ENCODE measurements around the gene ZFHX3. TPM values are rescaled to one million over a fixed set of nuclear protein-coding genes. Genes with fewer than 3 reads are reported as not detected.

ZFHX3 gene
- total RNA-seq, 1 experiment from 2014 or later = 3.5 TPM

DNA sequence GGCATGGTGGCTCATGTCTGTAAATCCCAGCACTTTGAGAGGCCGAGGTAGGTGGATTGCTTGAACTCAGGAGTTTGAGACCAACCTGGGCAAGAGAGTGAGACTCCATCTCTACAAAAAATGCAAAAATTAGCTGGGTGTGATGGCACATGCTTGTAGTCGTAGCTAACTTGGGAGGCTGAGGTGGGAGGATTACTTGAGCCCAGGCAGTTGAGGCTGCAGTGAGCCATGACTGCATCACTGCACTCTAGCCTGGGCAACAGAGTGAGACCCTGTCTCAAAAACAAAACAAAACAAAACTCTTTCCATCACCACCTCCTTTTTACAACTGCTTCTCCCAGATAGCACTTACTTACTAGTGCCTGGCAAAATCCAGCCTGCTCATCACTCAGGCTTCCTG lies 214.0 kb downstream of the ZFHX3 start:
- DNase-seq (ENCODE audit: low spot score) = no peak

DNA sequence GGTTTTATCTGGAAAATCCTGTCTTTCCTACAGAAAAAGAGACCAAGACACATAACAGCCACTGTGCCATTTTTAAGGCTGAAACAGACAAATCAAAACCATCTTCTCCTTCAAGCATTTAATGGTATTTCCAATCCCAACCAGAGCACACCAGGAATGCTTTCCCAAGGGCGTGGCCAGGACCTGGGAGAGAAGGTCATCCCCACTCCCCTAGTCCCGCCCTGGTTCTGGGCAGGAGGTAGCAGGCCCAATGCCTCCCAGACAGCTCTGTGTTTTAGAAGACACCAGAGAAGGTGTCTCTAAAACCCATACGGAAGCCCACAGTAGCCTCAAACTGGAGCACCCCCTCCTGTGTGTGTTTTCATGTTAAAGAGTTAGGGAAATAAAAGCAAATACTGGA lies 214.4 kb downstream of the ZFHX3 start:
- DNase-seq (ENCODE audit: low spot score) = no peak

DNA sequence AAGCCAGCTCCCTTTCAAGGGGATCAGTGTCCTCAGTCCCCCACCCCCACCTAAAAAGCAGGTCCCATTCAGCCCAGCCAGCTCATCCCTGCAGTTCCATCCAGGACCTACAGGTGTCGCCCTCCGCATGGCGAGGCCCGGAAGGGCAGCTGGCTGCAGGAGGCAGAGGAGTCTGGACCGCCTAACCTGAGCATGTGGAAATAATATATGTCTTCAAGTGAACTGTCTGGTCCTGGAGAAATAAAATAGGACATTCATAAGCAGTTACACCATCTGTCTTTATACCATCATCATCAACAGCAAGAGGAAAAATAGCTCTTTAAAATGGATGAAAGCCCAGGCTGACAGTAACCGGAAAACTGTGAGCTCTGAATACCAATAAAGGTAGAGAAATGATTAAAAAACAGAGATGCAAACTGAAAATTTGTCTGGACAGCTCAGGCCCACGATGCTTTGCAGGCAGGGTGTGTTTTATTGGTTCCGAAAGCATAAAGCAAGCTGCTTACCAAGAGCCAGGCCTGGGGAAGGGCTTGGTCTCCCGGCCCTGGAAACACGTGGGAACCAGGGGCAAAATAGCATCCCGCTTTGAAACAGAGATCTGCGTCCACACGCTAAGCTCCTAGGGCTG lies 215.2 kb downstream of the ZFHX3 start:
- DNase-seq (ENCODE audit: low spot score) = peak; percentile 82

DNA sequence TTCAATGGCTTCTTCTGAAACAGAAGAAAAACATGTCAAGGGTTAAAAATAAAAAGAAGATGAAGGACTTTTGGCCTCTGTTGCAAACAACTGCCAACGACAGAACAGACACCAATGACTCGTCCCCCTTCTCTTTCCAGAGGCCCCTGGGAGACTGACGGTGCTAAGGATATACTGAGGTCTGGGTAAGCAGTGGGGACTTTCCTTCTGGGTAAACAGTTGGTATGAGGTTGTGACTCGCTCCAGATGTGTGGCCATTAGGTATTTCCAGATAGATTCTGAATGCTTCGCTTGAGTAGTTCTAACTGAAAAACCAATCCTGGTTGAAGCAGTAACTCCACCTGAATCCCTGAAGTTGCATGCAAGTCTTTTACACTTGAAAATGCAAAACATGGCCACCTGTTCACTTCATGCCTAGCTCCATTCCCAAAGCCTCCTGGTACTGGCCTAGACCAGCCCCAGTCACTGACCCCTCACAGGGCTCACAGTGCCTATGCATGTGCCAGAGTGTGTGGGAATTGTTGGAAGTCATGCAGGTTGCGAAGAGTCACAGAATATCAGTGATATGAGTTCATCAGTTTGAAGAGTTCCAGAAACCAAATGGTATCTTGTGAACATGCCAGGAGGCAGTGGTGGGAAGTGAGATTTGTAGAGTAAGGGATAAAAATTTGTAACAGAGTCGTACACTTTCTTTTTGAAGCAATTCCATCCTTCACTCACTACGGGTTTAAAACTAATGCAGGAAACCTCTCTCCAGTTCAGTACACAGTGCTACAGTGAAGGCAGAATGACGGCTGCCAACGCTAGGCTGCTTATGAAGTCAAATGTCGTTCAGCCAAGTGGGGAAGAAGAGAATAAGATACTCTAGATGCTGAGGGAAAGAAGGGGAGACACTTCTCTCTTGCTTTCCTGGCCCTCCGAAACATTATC lies 217.8 kb downstream of the ZFHX3 start:
- DNase-seq (ENCODE audit: low spot score) = no peak

DNA sequence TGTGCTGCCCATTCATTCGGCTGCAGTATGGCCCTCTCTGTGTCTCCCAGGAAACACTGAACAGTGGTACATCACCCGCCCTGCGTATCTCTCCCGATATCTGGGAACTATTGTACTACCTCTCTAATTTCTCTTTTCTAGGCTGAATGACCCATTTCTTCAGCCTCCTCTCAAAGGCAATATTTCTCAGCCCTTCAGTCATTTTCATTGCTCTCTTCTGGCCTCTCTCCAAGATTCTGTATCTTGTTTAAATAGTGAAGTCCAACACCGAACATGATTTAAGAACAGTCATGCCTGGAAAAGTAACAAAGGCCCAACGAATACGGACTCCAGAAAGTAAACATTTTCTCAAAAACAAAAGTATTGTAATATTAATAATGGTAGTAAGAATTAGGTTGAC lies 220.1 kb downstream of the ZFHX3 start:
- DNase-seq (ENCODE audit: low spot score) = no peak

DNA sequence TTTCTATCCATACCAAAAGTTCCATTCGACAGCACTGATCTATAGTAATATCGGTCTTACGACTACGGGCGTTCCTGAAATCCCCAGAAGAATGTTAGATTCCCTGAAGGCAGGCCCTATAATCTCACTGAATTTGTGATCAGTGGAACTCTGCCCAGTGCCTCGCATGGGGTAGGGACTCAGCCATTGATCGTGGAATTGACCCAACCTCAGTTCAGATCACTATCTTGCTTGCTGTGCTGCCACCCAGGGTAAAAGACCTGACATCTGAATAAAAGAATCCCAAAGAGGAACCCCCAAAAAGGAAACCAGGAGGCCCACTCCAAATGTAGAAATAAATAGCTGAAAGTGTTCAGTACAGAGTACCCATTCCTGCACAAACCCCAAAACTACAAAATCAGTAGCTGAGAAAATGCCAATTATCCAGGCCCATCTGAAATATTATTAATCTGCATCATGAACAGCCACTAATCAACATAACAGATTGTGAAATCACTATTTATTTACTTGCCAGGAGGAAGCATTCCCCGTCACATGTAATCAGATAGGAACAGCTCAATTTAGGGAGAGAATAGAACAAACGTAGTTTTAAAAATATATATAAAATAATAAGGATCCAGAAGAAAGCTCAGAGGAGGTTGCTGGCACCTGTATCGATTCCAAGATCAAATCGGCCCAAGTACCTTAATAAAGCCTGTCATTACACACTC lies 221.9 kb downstream of the ZFHX3 start:
- no peak for DNase-seq (ENCODE audit: low spot score)

DNA sequence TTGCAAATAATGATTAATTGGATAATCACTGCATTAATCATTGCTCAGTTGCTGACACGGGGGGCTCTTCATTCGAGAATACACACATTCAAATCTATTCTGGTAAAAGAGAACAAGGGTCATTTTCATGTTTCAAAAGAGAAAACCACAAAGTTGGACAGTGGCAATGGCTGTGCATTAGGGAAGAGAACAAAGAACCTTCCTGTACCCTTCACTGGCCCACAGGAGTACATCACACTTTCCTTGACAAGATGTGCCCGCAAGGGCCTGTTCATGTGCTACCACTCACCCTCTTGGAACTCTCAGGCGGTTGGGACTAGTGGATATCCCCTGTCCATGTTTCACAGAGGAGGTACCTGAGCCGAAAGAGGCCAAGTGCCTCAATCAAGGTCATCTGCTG lies 223.2 kb downstream of the ZFHX3 start:
- DNase-seq (ENCODE audit: low spot score) = no peak

DNA sequence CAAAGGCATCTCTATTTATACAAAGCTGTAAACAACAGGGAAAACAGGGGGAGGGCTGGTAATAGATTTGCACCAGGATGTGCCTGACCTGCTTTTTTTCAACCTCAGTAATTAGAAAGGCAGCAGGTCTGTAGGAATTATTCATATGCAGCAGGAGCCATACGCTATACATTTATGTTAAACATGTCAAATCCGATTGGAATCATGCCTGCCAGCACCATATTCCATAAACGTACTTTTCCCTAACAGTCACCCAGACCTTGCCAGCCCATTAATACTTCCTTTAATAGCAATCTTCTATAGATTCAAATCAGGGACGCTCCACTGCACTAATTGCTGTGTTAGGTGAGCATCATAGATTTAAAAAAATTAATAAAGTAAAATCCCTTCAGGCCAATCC lies 223.9 kb downstream of the ZFHX3 start:
- DNase-seq (ENCODE audit: low spot score) = no peak

DNA sequence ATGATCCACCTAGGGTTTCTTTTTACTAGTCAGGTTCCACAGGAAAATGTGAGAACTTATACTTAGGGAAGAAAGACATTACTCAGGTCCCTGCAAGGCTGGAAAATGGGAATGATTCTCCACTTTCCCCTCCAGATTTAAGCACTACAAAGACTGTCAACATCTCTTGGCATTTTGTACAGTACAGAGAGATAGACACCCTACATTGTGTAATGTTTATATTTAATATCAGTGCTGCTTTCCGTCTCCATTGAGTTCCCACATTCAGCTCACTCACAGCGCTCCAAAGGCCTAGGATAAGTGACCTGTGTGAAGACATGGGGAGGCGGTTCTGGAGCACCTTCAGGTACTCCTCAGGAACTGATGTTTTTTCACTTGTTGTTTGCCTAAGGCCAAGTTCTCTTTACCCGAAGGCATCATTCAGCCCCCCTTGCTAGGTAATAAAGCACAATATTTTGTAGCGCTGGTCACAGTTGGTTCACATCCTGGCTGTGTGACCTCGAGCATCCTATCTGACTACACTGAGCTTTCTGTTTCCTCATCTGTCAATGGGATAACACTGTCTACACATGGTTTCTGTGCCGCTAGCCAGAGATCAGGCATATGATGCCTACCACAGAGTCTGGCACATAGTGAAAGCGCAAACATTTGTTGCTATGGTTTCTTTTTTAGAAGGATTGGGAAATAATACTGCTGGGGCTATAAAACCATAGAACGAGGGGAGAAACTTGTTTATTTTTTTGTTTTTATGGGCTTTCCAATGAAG lies 226.6 kb downstream of the ZFHX3 start:
- DNase-seq (ENCODE audit: low spot score) = no peak

DNA sequence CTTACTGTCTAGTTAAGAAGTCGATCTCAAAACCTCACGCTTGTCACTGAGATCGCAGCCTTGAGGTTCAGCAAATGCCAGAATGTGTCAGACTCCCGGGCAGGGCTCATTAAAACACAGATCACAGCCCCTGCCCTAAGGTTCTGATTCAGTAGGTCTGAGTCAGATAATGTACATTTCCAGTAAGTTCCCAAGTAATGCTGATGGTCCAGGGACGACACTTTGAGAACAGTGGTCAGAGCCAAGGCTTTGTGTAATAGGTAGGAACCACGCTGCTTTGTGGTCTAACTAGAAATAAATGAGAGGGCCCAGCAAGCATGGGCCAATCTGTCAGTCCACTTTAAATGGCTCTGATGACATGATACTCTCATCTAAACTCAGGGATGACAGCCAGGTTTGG lies 228.6 kb downstream of the ZFHX3 start:
- DNase-seq (ENCODE audit: low spot score) = no peak

DNA sequence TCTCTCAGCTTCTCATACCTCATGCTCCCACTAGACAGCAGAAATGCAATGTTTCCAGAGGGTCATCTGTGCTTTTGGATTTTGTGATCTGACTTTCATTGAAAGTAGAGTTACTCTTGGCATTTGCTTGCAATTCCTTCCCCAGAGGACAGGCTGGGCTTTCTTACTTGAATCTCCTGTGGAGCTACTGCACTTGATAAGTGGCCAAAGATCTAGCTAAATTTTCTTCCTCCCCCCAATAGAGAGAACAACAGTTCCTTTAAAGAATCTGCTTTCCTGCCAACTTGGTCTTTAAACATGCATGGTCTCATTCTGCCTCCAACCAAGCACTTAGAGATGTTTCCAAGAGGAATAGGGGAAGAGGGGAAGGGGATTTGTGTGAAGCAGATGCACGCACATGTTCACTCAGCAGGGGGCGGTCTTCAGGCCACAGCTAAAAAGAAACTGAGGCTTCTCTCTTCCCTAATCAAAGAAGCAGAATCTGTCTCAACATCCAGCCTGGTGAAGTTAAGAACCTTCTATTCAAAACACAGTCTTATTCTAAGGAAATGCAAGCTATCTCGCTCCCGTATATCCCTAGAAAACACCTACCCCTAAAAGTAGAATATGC lies 229.6 kb downstream of the ZFHX3 start:
- DNase-seq (ENCODE audit: low spot score) = no peak

DNA sequence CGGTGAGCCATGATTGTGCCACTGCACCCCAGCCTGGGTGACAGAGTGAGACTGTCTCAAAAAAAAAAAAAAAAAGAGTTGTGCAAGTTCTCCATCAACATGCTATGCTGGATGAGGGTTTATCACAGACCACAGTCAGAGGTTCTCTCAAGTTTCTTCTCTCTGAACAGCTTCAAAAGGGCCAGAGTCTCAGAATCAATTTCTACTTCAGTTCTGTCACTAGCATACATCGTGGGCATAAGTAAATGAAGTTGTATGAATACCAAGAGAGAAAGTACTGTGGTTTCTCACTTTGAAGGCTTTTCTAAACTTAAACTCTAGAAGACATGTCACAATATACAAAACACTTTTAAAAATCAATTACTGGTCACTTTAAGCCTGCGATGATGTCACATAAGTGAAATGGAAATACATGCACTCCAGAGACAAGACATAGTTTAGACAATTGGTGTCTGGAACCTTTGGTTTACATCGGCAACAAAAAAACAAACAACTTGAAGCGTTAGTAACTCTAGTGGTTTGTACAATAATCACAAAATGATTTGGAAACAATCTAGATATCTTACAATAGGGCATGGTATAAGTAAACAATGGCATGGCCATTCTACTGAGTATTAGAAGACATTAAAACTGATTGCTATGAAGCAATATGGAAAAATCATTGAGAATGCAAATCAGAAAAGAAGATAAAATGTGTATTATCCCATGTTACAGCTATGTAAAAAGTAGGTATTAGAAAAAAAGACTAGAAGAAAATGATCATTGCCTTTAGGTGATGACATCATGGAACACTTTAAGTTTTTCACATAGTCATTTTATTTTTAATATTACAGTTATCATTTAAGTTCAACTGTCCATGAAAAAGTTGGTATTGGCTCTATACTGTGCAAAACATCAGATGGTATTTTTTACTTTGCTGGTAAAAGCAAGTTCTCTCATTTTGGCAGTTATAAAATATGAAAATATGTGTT lies 232.3 kb downstream of the ZFHX3 start:
- DNase-seq (ENCODE audit: low spot score) = no peak

DNA sequence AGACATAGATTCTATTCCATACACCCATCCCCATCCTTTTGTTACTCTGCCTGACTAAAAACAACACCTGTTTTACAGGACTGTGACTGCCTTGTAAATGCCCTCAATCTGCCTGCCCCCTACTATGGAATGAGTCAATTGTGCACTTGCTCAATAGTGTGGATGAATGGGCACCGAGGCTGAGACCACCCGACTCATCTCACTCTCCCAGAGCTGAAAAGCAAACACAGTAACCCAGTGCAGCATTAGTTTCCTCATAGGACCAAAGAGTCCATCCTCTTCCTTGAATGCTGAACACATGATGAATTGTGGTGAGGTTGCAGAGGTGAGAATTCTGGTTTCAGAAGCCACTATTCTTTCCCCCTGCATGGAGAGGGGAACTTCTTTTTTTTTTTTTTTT lies 233.7 kb downstream of the ZFHX3 start:
- no peak for DNase-seq (ENCODE audit: low spot score)

DNA sequence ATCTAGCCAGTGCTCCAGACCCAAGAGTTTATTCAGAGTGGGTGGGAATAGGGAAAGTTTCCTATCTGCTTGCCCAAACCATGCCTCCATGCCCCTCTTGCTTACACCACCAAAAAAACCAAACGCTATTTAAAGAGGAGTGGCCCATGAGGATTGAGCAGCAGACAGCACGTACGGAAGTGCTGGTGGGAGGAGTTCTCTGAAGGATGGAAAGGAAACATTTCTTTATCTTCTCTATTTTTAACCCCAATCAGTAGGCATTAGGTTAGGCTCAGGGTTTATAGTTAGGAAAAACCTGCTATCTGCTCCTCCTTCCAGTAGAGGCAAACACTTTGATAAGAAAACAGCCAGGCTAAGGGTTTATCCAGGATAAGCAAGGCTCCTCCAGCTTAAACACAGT lies 235.3 kb downstream of the ZFHX3 start:
- no peak for DNase-seq (ENCODE audit: low spot score)

DNA sequence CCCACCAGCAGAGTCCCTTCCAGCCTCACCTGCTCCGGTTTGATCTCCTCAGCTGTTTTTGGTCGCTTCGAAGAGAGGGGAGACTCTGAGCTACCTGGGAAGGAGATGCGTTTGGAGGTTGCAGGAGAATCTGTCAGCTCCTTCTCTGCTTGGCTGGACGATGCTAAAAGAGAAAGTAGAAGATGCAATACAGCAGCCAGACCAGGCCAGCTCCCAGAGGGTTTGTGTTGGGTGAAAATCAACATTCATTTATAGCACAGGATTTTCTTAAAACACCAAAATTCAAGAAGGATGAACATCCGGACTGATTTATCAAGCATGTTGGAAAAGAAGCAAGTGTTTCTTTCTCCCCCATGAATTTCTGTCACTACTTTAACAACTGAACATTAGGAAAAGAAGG lies 236.1 kb downstream of the ZFHX3 start:
- no peak for DNase-seq (ENCODE audit: low spot score)

DNA sequence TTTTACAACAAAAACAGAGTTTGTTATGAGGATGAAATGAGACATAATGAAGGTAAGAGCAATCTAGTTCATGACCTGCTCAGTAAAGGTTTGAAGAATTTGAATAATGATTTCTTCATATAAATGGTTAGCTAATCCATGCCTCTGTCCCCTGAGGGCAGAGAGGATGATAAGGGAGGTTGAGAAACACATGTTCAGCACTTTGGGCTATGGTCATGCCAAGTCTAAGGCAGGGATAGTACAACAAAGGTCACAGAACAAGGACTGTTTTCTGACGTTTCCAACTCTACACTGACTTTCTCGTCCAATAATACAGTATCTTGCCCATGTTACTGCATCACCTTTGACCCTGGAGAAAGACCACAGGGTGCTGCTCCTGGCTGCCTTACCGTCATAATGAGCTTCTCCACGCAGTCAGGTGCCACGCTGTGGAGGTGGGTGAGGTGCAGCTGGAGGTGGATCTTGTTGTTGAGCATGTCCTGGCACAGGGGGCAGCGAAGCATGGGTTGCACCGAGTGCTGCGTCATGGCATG lies 236.7 kb downstream of the ZFHX3 start:
- no peak for DNase-seq (ENCODE audit: low spot score)

DNA sequence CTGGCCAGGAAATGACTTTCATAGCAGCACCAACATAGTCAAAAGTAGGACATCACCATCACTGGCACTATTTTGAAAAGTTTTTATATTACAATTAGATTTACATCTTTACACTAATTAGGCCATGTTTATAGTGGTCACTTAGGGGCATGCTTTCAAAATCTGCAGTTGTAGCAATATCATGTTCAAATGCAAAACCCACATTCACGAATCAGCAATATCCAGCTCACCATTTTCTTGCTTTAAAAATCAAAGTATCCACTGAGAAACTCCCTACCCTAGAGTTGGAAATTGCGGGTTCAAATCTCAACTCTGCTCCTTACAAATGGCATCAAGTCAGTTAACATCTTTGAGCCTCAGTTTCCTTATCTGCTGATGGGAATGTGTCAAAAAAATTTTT lies 237.4 kb downstream of the ZFHX3 start:
- DNase-seq (ENCODE audit: low spot score) = no peak

DNA sequence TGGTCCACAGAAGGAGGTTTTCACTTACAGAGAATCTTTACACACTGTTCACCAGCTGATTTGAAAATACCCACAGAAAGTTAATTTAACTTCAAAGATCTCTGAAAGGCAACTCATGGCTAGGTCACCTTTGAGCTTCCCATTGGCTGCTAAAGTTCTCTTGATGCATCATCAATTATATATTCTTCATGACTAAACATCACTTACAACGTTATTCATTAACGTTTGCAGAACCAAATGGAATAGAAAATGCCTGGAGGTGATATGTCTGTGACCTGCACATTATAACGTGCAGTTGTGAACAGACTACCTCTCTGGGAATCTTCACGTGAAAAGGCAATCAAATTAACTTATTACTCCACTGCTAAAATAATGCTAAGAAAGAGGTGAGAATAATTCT lies 238.5 kb downstream of the ZFHX3 start:
- no peak for DNase-seq (ENCODE audit: low spot score)

DNA sequence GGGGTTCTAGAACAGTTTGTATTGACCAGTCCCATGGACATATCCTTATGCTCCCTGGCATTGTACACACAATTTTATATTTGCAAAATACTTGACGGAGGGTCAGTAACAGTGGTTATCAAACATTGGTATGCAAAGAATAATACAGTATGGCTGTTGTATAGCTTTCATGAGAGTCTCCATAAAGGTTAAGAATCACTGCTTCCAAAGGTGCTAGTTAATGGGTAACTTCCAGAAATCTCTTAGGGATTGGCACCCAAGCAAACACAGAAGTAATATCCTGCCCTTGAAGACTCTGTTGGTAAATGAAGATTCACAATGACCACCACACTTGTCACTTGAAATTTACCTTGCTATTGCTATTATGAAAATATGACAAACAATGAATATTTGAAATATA lies 239.2 kb downstream of the ZFHX3 start:
- no peak for DNase-seq (ENCODE audit: low spot score)

DNA sequence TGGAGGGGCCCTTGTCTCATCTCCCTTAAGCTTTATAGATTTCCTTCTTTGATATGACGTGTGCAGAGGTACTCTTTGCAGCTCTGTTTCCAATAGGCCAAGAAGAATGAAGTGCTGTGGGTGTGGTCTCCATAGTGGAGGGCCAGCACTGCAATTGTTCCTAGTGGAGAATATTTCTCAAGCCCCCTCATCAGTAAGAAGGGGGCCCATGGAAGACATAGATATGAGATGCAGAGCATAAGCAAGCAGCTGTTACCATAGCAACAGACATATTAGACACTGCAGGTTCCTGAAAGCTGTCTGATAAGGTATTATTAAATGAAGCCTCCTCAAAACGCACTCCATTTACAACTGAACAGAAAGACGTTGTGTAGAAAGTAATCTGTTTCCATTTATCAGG lies 240.7 kb downstream of the ZFHX3 start:
- DNase-seq (ENCODE audit: low spot score) = no peak
